HL-60/S4 (cell line): ENCODE data around the gene CUBN.

Experiments
- in situ Hi-C: fragments of 300-500 bp; cut with MboI; formaldehyde crosslinking; loops from 2 replicates; pipeline ENCODE4 v1.14.3; 2022; ENCODE audit warnings: low sequenced_read_pairs

The CUBN gene

DNA sequence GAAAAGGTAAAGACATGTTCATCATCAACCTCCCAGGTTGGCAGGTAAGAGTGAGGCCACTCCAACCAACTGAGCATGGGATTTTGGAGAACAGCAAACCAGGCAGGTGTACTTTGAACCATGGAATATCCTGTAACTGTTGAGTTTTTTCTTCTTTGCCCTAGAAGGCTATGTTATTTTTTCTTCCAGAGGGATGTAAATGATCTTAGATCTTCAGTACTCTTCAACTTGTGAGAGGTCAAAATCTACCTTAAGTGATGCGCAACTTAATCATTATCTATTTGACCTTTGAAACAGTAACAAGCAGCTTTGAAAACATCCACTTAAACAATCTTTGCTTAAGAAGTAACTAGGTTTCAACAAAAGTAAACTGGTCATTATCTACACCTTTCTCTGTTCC lies at the start of gene CUBN:
Gene CUBN, minus strand, starts transcription at position 71 of the 400 bp plus-strand sequence. Its CDS starts 46 bp downstream, at position 25.
- in situ Hi-C loops, result no loop called here

GRCh38 chr10:17179002-17179401 lies 49.4 kb upstream of the CUBN start:
- in situ Hi-C loops, result no loop called here

- in situ Hi-C loops, result no loop called here
Observed at GRCh38 chr10:17178006-17178405, 48.4 kb upstream of the CUBN start.

- in situ Hi-C loops, result no loop called here
Observed at GRCh38 chr10:17177014-17177413, 47.4 kb upstream of the CUBN start.

DNA sequence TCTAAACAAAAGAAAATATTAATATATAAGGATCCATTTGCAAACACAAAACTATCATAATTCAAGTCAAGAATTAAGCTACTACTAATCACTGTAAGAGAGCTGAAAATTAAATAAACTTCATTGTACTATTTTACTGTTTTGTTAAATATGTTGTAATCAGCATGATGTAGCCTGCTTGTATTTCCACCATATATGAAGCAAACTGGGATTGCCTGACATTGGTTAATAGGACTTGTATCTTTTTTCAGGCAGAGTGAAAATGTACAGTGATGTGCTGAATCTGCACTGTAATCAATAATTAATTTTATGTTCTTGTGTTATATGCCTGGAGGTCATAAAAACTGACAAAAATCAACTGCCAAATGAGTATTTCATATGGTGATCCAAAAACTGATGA lies 46.5 kb upstream of the CUBN start:
- in situ Hi-C loops, result no loop called here

- in situ Hi-C loops, result no loop called here
Observed at GRCh38 chr10:17175551-17175950, 45.9 kb upstream of the CUBN start.

DNA sequence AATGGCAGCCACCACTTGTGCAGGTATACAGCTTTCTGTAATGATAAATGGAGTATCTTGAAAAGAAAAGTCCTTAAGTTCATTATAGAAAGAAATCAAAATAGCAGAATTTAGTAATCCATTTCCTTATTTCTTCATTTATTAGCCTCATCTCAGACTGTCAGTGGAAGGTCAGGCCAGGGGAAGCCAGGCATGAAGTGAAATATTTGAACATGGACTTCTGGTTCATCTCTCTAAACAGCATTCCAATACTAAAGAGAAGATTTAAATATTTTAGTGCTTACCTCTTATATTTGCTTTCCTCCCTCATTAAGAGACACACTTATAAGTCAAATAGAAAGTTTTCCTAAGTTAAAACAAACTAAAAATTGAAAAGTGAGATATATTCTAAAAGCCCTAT lies 45.0 kb upstream of the CUBN start:
- in situ Hi-C loops, result no loop called here

DNA sequence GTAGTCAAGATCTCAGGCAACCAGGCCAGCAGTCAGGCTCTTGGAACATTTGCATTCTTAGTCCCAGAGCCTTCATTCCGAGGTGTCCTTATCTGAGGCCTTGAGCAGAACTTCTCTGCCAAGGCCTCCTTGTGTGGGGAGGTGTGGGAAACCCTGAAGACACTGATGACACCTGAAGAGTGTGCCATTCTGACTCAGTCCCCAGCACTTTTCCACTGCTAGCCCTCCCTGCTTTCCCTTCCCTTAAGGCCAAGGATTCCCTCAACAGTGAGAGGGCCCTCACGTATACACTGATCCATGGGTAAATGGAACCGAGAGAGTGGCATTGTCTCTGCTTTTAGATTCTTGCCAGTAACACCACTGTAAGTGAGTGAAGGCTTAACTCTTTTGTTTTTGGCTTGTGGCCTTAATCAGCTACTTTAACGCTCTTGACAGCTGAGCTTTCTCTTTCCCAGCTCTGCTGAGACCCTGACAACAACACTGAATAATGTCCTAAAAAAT lies 41.6 kb upstream of the CUBN start:
- in situ Hi-C loops, result no loop called here

DNA sequence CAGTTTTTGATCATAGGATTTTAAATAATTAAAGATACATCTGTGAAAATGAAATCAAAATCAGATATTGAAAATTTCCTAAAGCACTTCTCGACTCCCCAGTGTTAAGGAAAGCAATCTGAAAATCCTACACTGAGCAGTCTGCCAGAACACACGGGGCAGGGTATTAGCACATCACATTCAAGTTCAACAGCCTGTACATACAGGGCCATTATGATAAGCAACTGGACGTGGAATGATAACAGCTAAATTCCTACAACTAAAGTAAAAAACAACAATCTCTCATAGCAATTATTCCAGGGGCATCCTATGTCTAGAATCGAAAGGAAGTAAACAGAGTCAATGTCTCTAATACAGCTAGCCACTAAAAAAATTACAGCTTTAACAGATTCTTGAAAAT lies 40.2 kb upstream of the CUBN start:
- in situ Hi-C loops, result no loop called here

- in situ Hi-C loops, result no loop called here
Observed at GRCh38 chr10:17166699-17167098, 37.1 kb upstream of the CUBN start.

GRCh38 chr10:17162828-17163227 lies 33.2 kb upstream of the CUBN start:
- in situ Hi-C loops, result no loop called here

GRCh38 chr10:17161775-17162174 lies 32.2 kb upstream of the CUBN start:
- in situ Hi-C loops, result no loop called here

DNA sequence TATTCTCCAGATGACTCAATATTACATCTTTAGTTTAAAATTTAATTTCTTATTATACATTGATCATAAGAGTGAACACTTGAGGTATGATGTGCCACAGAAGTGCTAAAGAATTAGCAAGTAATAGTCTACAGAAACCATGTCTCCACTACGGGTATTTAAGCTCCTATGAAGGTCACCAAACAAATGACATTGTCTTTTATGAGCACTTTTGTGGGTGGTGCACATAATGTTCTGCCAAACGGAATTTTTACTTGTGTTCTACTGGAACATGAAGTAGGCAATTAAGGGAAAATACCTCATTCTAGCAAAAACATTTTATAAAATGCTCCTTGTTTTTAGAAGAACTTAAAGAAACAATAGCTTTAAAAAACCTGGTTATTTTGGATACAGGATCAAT lies 27.4 kb upstream of the CUBN start:
- in situ Hi-C loops, result no loop called here

GRCh38 chr10:17155826-17156225 lies 26.2 kb upstream of the CUBN start:
- in situ Hi-C loops, result no loop called here

DNA sequence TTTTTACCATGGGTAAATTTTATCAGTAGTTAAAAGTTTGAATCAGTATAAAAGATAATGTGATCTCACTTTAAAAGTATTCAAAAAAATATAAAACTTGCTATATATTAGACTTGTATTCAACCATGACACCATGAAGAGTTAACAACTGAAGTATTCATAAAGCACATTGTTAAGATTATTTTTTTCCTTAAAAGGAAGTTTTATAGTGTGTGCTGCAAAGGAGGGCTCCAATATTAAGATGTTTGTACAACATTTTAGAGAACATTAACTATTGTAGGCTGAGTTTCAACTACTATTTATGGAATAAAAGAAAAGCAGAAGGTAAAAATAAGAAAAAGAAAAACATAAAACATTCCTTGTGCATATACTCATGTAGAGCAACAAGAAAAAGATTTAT lies 24.5 kb upstream of the CUBN start:
- in situ Hi-C loops, result no loop called here

- in situ Hi-C loops, result no loop called here
Observed at GRCh38 chr10:17153321-17153720, 23.7 kb upstream of the CUBN start.

- in situ Hi-C loops, result no loop called here
Observed at GRCh38 chr10:17151716-17152115, 22.1 kb upstream of the CUBN start.

DNA sequence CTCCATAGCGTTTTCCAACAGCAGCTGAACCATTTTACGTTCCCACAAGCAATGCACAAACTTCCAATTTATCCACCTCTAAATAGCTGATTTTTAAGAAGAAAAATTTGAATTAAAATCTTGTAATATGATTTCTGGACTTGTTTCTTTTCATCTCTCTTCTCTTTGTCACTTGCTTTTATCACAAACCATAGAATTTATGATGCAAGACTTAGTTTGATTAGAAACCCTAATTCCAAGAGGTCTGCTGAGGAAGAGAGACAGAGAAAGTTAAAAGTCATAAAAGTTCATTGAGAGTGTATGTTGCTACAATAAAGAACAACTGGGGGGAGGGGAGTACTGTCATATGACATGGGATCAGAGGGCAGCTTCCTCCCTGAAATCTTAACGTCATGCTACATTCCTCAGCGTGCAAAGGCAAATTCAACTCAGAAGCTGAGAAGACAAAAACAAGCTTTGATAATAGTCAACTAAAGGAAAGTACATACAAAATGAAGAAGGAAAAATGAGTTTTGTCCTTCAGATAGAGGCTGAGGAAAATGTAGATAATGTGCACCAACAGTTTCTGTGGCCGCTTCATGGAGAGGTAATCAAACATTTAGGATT lies 18.4 kb upstream of the CUBN start:
- in situ Hi-C loops, result no loop called here

GRCh38 chr10:17146892-17147291 lies 17.3 kb upstream of the CUBN start:
- in situ Hi-C loops, result no loop called here

DNA sequence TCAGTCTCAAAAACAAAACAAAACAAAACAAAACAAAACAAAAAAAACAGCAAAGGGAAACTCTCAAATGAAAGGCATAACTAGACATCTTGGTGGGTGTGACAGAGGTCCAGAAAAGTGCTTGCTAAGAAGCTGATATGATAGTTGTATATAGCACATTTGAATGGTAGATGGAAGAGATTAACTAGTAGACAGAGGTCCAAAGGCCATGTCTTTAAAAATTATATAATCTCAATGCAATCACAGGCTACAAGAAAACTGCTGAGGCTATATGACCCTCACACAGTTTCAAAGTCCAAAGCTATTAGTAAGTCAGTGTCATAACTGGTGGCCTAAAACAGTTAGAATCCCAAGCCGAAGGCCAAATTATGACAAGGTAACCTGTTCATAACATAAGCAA lies 15.6 kb upstream of the CUBN start:
- in situ Hi-C loops, result no loop called here

DNA sequence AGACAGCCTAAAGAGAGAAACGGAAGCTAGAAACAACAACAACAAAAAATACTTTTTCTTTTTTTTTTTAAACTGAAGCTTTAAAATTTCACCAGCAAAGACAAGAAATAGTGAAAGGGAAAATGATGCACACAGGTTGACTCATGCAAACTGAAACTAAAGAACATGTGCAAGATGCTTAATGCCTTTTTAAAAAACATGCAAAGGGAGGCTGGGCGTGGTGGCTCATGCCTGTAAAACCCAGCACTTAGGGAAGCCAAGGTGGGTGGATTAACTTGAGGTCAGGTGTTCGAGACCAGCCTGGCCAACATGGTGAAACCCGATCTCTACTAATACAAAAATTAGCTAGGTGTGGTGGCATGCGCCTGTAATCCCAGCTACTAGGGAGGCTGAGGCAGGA lies 15.1 kb upstream of the CUBN start:
- in situ Hi-C loops, result no loop called here

GRCh38 chr10:17144032-17144431 lies 14.4 kb upstream of the CUBN start:
- in situ Hi-C loops, result no loop called here

DNA sequence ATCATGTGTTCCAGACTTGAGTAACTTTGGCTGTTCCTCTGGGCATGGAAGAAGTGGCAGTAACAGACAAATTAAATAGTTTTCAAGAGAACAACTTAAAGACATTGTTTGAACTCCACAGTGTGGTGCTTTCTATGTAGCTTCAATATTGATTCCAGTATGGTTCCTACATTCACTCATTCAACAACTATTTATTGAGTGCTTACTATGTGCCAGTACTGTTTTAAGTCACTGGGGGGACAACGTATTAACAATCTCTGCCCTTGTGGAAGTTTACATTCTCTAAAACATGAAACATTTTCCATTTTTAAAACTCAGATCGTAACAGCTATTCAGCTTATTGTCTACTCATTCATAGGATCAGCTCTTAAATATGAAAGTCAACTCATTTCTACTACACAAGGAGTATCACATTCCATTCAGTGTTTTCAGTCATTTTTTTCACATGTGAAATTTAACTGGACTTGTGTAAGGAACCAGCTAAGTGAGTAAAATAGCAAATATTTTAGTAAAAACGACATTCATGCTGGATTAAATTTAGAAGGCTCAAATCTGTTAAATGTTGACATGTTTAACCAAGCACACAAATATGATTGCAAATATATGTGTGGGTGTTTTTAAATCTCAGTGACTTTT lies 13.6 kb upstream of the CUBN start:
- in situ Hi-C loops, result no loop called here
